ENCODE measurements around the gene DDX21.

DNA sequence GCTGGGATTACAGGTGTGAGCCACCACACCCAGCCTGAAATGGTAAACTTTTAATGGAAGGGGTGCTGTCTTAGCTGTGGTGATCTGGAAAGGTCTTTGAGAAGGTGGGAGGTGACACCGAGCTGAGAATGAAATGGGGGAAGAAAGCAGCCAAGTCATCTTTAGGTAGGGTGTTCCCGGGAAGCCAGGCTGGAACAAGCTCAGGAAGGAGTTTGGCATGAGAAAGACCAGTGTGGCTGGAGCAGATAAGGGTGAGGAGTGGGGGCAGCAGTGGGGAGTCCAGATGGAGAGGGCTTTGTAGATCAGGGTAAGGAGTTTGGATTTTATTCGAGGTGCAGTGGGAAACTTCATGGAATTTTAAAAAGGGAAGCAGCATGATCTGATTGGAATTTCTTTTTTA lies 62.6 kb downstream of the DDX21 start:
- TF ChIP-seq CTCF (IDR thresholded peaks at IDR 0.05; ENCODE audit: insufficient read depth, low read length, poor library complexity, severe bottlenecking) (no peak), EZH2phosphoT487 (conservative IDR thresholded peaks at IDR 0.05; ENCODE audit: low read length) (no peak)
